ENCODE measurements around the gene NUSAP1.

- TF ChIP-seq CTCF (IDR thresholded peaks at IDR 0.05) (no peak), POLR2A (IDR thresholded peaks at IDR 0.05) (no peak)
These were observed 8.8 kb downstream of the NUSAP1 start for GRCh38 chr15:41341519-41341918.

All from uterus (tissue), 2 donors.